SJCRH30 (cell line): ENCODE data around the gene ATP8B1. TPM values are rescaled to one million over a fixed set of nuclear protein-coding genes. Genes with fewer than 3 reads are reported as not detected.
A peak's percentile ranks its signal among the peaks of the same experiment; 100 is the strongest.

Experiments
- DNase-seq, 2 experiments: peaks; one replicate each; pipeline ENCODE4 v3.0.0-alpha.2; 2015 to 2020
- H3K27ac ChIP-seq: fragments of 250-450 bp; sonication (Bioruptor Pico); 2 replicates; pipeline ENCODE4 v1.5.1; 2020; ENCODE audit warnings: mild to moderate bottlenecking, moderate library complexity
- H3K27me3 ChIP-seq: fragments of 250-450 bp; sonication (Bioruptor Pico); 2 replicates; pipeline ENCODE4 v1.5.1; 2020; ENCODE audit warnings: mild to moderate bottlenecking, moderate library complexity
- H3K36me3 ChIP-seq: fragments of 250-450 bp; sonication (Bioruptor Pico); 2 replicates; pipeline ENCODE4 v1.5.1; 2020; ENCODE audit warnings: mild to moderate bottlenecking, moderate library complexity
- H3K4me1 ChIP-seq: fragments of 250-450 bp; sonication (Bioruptor Pico); 2 replicates; pipeline ENCODE4 v1.5.1; 2020; ENCODE audit warnings: mild to moderate bottlenecking, moderate library complexity
- H3K4me3 ChIP-seq: fragments of 250-450 bp; sonication (Bioruptor Pico); 2 replicates; pipeline ENCODE4 v1.5.1; 2020; ENCODE audit warnings: mild to moderate bottlenecking, moderate library complexity
- H3K9me3 ChIP-seq: fragments of 250-450 bp; sonication (Bioruptor Pico); replicated peaks from 2 replicates; pipeline ENCODE4 v1.5.1; 2020; ENCODE audit warnings: mild to moderate bottlenecking, moderate library complexity
- total RNA-seq: library from RNA; depleted of rRNA; stranded (reverse); fragments of >200 nt; shearing (Covaris generic); gene quantifications from 2 replicates; pipeline ENCODE4 v1.2.3, GENCODE V29; 2014

ATP8B1 gene
- total RNA-seq, 1 experiment from 2014 or later: not detected

- H3K27me3 ChIP-seq: no peaks in the 10 kb centered on the region
- H3K9me3 ChIP-seq: no peaks in the 10 kb centered on the region
- no peak for DNase-seq
- no peaks in the 10 kb centered on the region for H3K36me3 ChIP-seq
- H3K27ac ChIP-seq: no peak overlapping the region
- no peak overlapping the region for H3K4me3 ChIP-seq
- H3K4me1 ChIP-seq: 0 out of 2 replicates have a peak, but pooled peaks cover 11% of the 10 kb centered on the region
Observed at GRCh38 chr18:57791192-57791591, 11.9 kb downstream of the ATP8B1 start.

GRCh38 chr18:57790316-57790715 is 12.8 kb downstream of the ATP8B1 start:
- H3K9me3 ChIP-seq: no peaks in the 10 kb centered on the region
- 0 out of 2 replicates have a peak, but pooled peaks cover 11% of the 10 kb centered on the region for H3K4me1 ChIP-seq
- DNase-seq: no peak
- no peaks in the 10 kb centered on the region for H3K36me3 ChIP-seq
- no peaks in the 10 kb centered on the region for H3K27me3 ChIP-seq
- H3K27ac ChIP-seq: no peak overlapping the region
- H3K4me3 ChIP-seq: no peak overlapping the region

GRCh38 chr18:57789759-57790158 is 13.4 kb downstream of the ATP8B1 start:
- Histone ChIP-seq H3K27ac (no peak overlapping the region), H3K36me3 (no peaks in the 10 kb centered on the region), H3K27me3 (no peaks in the 10 kb centered on the region), H3K4me1 (0 out of 2 replicates have a peak, but pooled peaks cover 11% of the 10 kb centered on the region), H3K4me3 (no peak overlapping the region), H3K9me3 (no peaks in the 10 kb centered on the region)
- DNase-seq: no peak

GRCh38 chr18:57789090-57789489 is 14.0 kb downstream of the ATP8B1 start:
- no peak overlapping the region for H3K4me3 ChIP-seq
- no peaks in the 10 kb centered on the region for H3K9me3 ChIP-seq
- peaks cover 14% of the 10 kb centered on the region; the same call in 1 of the 2 replicates for H3K4me1 ChIP-seq
- DNase-seq: no peak
- H3K27me3 ChIP-seq: no peaks in the 10 kb centered on the region
- H3K27ac ChIP-seq: no peak overlapping the region
- H3K36me3 ChIP-seq: no peaks in the 10 kb centered on the region

GRCh38 chr18:57787068-57787685 is 15.9 kb downstream of the ATP8B1 start:
- no peaks in the 10 kb centered on the region for H3K36me3 ChIP-seq
- H3K4me3 ChIP-seq: no peak overlapping the region
- DNase-seq: no peak
- H3K9me3 ChIP-seq: no peaks in the 10 kb centered on the region
- H3K4me1 ChIP-seq: peaks cover 10% of the 10 kb centered on the region; the same call in 1 of the 2 replicates
- H3K27me3 ChIP-seq: no peaks in the 10 kb centered on the region
- no peak overlapping the region for H3K27ac ChIP-seq

- no peak for DNase-seq
- Histone ChIP-seq H3K9me3 (no peaks in the 10 kb centered on the region), H3K27me3 (no peaks in the 10 kb centered on the region), H3K4me1 (peaks cover 13% of the 10 kb centered on the region), H3K4me3 (no peak overlapping the region), H3K27ac (no peak overlapping the region), H3K36me3 (no peaks in the 10 kb centered on the region)
Observed at GRCh38 chr18:57785751-57786437, 17.2 kb downstream of the ATP8B1 start.

- H3K4me3 ChIP-seq: no peak overlapping the region
Observed at GRCh38 chr18:57784801-57785114, 18.4 kb downstream of the ATP8B1 start.

GRCh38 chr18:57784034-57784800 is 18.9 kb downstream of the ATP8B1 start:
- Histone ChIP-seq H3K4me1 (peaks cover 23% of the 10 kb centered on the region), H3K27ac (peak overlapping the region; percentile 40)
- peak; percentile 7 to 16 for DNase-seq

More at GRCh38 chr18:57784801-57785114, 18.4 kb downstream of the ATP8B1 start:
- Histone ChIP-seq H3K36me3 (no peaks in the 10 kb centered on the region), H3K27me3 (no peaks in the 10 kb centered on the region), H3K4me1 (peaks cover 23% of the 10 kb centered on the region), H3K27ac (peak overlapping the region; percentile 40; the same call in 1 of the 2 replicates), H3K9me3 (no peaks in the 10 kb centered on the region)
- no peak for DNase-seq

GRCh38 chr18:57782049-57782448 is 21.1 kb downstream of the ATP8B1 start:
- no peaks in the 10 kb centered on the region for H3K9me3 ChIP-seq
- no peak for DNase-seq
- no peaks in the 10 kb centered on the region for H3K36me3 ChIP-seq
- H3K27ac ChIP-seq: no peak overlapping the region
- H3K27me3 ChIP-seq: no peaks in the 10 kb centered on the region
- no peak overlapping the region for H3K4me3 ChIP-seq
- H3K4me1 ChIP-seq: peaks cover 16% of the 10 kb centered on the region

More at GRCh38 chr18:57784034-57784800, 18.9 kb downstream of the ATP8B1 start:
- no peaks in the 10 kb centered on the region for H3K9me3 ChIP-seq
- no peak overlapping the region for H3K4me3 ChIP-seq
- H3K36me3 ChIP-seq: no peaks in the 10 kb centered on the region
- no peaks in the 10 kb centered on the region for H3K27me3 ChIP-seq

GRCh38 chr18:57780706-57781347 is 22.3 kb downstream of the ATP8B1 start:
- Histone ChIP-seq H3K4me3 (peak overlapping the region; percentile 22), H3K27me3 (no peaks in the 10 kb centered on the region), H3K36me3 (no peaks in the 10 kb centered on the region), H3K27ac (peak overlapping the region; percentile 51), H3K9me3 (no peaks in the 10 kb centered on the region), H3K4me1 (peaks cover 16% of the 10 kb centered on the region)
- DNase-seq: peak in 1 of 2 experiments; percentile 28

- Histone ChIP-seq H3K4me1 (peaks cover 16% of the 10 kb centered on the region), H3K27me3 (no peaks in the 10 kb centered on the region), H3K4me3 (peak overlapping the region; percentile 22), H3K9me3 (no peaks in the 10 kb centered on the region), H3K27ac (peak overlapping the region; percentile 51), H3K36me3 (no peaks in the 10 kb centered on the region)
- peak; percentile 21 to 49 for DNase-seq
Observed at GRCh38 chr18:57780318-57780705, 22.8 kb downstream of the ATP8B1 start.

GRCh38 chr18:57776767-57777166 is 26.3 kb downstream of the ATP8B1 start:
- H3K4me1 ChIP-seq: peaks cover 13% of the 10 kb centered on the region
- no peak overlapping the region for H3K27ac ChIP-seq
- H3K9me3 ChIP-seq: no peaks in the 10 kb centered on the region
- no peaks in the 10 kb centered on the region for H3K36me3 ChIP-seq
- H3K4me3 ChIP-seq: no peak overlapping the region
- DNase-seq: no peak
- H3K27me3 ChIP-seq: no peaks in the 10 kb centered on the region

- DNase-seq: no peak
- Histone ChIP-seq H3K4me1 (peaks cover 13% of the 10 kb centered on the region), H3K27ac (no peak overlapping the region), H3K27me3 (no peaks in the 10 kb centered on the region), H3K36me3 (no peaks in the 10 kb centered on the region), H3K9me3 (no peaks in the 10 kb centered on the region), H3K4me3 (no peak overlapping the region)
Observed at GRCh38 chr18:57776354-57776753, 26.8 kb downstream of the ATP8B1 start.

GRCh38 chr18:57775937-57776336 is 27.2 kb downstream of the ATP8B1 start:
- Histone ChIP-seq H3K36me3 (no peaks in the 10 kb centered on the region), H3K4me1 (peaks cover 10% of the 10 kb centered on the region), H3K27me3 (no peaks in the 10 kb centered on the region), H3K4me3 (no peak overlapping the region), H3K27ac (no peak overlapping the region), H3K9me3 (no peaks in the 10 kb centered on the region)
- no peak for DNase-seq

- Histone ChIP-seq H3K36me3 (no peaks in the 10 kb centered on the region), H3K27ac (no peak overlapping the region), H3K27me3 (no peaks in the 10 kb centered on the region), H3K4me3 (no peak overlapping the region), H3K4me1 (no peaks in the 10 kb centered on the region), H3K9me3 (no peaks in the 10 kb centered on the region)
- no peak for DNase-seq
Observed at GRCh38 chr18:57772387-57772799, 30.7 kb downstream of the ATP8B1 start.
